Thoracic aorta endothelial cell (primary cell): ENCODE results near the gene GGT1. TPM values are rescaled to one million over a fixed set of nuclear protein-coding genes. Genes with fewer than 3 reads are reported as not detected.

ENCODE experiments used
- total RNA-seq: library from RNA; depleted of rRNA; stranded (reverse); fragments of >200 nt; gene quantifications from 2 replicates; pipeline ENCODE4 v1.2.3, GENCODE V29; 2012

The GGT1 gene
- 0.53 and 0.57 TPM in 2 replicates for total RNA-seq

DNA sequence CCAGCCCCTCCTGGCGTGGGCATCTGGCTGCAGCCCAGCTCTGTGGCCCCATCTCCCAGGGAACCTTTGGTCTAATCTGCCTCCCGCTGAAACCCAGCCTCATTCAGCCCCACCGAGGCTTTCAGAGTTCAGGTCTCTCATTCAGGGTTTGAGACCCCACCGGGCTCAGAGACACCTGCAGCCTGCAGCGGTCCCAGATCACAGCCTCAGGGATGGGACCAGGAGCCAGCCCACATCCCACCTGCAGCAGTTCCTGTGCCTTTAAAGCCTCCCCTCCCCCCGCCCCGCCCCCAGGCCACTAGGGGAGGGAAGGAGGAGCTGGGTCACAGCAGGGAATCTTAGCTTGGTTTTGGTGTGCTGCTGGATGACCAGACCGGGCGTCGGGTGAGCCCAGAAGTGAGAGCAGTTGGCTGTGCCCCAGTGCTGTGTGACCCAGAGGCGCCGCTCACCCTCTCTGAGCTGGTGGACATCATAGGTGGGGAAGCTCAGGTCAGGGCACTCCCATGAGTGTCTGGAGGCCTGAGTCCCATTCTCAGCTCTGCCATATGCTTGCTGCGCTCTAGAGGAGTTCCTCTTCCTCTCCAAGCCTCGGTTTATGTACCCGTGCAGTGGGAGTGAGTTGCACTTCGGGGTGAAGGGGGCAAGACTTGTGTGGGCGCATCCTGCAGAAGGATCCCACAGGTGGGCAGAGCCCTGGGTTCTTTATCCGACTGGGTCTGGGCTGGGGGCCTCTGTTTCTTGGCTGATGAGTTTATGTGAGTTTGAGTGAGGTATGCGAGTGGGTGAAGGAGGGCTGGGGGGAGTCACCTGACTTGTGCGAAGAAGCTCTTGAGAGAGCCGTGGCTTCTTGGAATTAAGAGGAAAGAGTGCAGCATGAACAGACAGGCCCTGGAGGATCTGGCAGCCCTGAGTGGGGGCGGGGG lies at the start of gene GGT1:
Gene GGT1 (plus strand): TSS at position 347 of the 923 bp plus-strand sequence. CDS start 7,889 bp downstream, outside the sequence.

GRCh38 chr22:24554313-24555164 lies 48.5 kb upstream of the GGT1 start, which contains the start of gene GUCD1:
Gene GUCD1 (minus strand): TSS chr22:24555138. CDS start chr22:24554991, 147 bp downstream.

DNA sequence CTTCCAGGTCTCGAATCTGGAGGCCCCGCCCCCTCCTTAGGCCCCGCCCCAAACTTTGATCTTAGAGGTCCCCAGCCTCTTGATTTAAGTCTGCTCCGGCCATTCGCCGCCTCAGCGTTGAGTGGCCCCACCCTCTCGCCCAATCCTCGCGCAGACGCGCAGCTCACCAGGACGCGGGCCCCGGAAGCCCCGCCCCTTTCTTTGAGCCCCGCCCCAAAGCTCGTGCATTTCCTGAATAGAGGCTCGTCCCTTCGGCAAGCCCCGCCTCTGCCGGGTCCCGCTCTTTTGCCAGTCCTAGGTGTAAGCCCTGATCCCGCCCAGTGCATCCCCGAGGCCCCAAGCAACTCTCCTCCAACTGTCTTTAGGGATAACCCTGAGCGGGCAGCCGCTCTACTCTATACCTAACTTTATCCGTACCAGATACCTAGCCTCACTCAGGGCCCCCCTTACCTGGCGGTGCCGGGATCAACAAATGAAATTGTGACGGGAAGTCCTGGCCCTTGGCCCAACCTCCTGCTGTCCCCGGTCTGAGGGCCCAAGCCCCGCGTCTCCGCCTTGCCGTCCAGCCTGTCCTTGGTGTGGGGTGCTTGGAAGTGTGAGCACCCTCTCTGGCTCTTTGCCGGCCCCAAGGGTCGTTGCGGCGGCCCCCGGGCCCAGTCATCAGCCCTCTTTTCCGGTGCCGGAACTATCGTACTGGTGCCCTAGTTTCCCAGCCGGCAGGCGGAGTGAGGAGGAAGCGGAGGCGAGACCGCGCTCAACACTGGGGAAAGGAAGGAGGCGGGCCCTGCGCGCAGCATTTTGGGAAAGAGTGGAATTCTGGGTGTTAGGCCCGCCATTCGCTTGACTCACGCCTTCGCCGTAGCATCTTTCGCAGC lies 47.6 kb upstream of the GGT1 start, which contains the start of gene SNRPD3:
Gene SNRPD3 (plus strand): TSS at position 835 of the 875 bp plus-strand sequence. CDS start 1,676 bp downstream, outside the sequence.

GRCh38 chr22:24592851-24593558 lies 10.0 kb upstream of the GGT1 start, which contains the start of gene LRRC75B:
Gene LRRC75B (minus strand): TSS chr22:24593073. CDS start chr22:24593039, 34 bp downstream.

Other genes starting within 250 kb of the GGT1 start
- gene ADORA2A, start 175.6 kb upstream of the GGT1 start, total RNA-seq: 28.4 and 41.4 TPM in 2 replicates
- 0.07 and 0.40 TPM in 2 replicates for gene UPB1, start 107.9 kb upstream of the GGT1 start, total RNA-seq
- gene GUCD1, start 48.1 kb upstream of the GGT1 start, total RNA-seq: 135 and 166 TPM in 2 replicates
- gene SNRPD3, start 47.2 kb upstream of the GGT1 start, total RNA-seq: 148 and 185 TPM in 2 replicates
- gene LRRC75B, start 10.1 kb upstream of the GGT1 start, total RNA-seq: 2.0 and 3.7 TPM in 2 replicates
- gene PIWIL3, start 171.5 kb downstream of the GGT1 start, total RNA-seq: under 0.01 TPM in 1 of 2 replicates, not detected in the other
- gene SGSM1, start 203.0 kb downstream of the GGT1 start, total RNA-seq: 0.27 and 0.50 TPM in 2 replicates